ENCODE data around the gene ZDHHC7. TPM values are rescaled to one million over a fixed set of nuclear protein-coding genes. Genes with fewer than 3 reads are reported as not detected.

The ZDHHC7 gene
- total and polyA plus RNA-seq, 5 donors from 2014 or later = 26.0 to 42.6 (median 37.4) TPM

DNA sequence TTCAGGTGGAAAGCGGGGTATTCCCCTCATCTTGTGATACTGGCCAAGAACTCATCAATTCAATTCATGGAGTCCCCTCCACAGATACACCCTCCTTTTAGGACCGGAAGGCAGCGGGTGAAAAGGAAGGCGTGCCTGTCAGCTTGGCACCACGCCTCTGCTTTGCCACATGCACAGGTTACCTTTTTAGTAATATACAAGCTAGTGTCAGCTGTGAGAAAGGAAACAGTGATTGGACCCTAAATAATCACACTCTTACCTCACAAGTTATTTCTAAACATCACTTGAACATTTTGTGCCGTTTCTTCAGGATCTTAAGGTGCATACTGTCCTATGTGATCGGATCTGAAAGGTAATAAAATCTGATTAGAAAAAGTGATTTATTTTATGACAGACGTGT lies 15.7 kb downstream of the ZDHHC7 start:
- no peaks in the 10 kb centered on the region for H3K9me3 ChIP-seq (ENCODE audit: control insufficient read depth in 2 of 2, low read length in 2 of 2)
- Mint-ChIP-seq H3K9me3 (no peaks in the 10 kb centered on the region), H3K36me3 (peaks cover 24% of the 10 kb centered on the region), H3K4me3 (no peak overlapping the region), H3K27ac (peak overlapping the region; percentile 65 to 80 (median 65)), H3K27me3 (no peaks in the 10 kb centered on the region), H3K4me1 (peaks cover 13 to 32% (median 20%) of the 10 kb centered on the region in 4 donors)
- peak in 2 of 3 donors; percentile 19 to 64 for DNase-seq
- peaks cover 3% of the 10 kb centered on the region for H3K4me1 ChIP-seq (ENCODE audit: control insufficient read depth, insufficient read depth, low read length, poor library complexity, severe bottlenecking)
- ATAC-seq (ENCODE audit: low read depth in 2 of 2) = peak in 1 of 2 donors; percentile 81
- H3K4me3 ChIP-seq (ENCODE audit: low read depth, low read length) = no peak overlapping the region
- H3K27me3 ChIP-seq (ENCODE audit: control insufficient read depth, insufficient read depth, low read length) = no peaks in the 10 kb centered on the region
- peaks cover 37% of the 10 kb centered on the region for H3K36me3 ChIP-seq (ENCODE audit: control insufficient read depth, insufficient read depth, low read length)
- no peak overlapping the region for H3K27ac ChIP-seq (ENCODE audit: insufficient read depth, low read length, poor library complexity, severe bottlenecking)

- no peak overlapping the region for H3K27ac Mint-ChIP-seq
- H3K36me3 Mint-ChIP-seq = peaks cover 32% of the 10 kb centered on the region
- Histone ChIP-seq H3K4me3 (ENCODE audit: low read depth, low read length) (no peak overlapping the region), H3K4me1 (ENCODE audit: control insufficient read depth, insufficient read depth, low read length, poor library complexity, severe bottlenecking) (peaks cover 3% of the 10 kb centered on the region), H3K36me3 (ENCODE audit: control insufficient read depth, insufficient read depth, low read length) (peaks cover 53% of the 10 kb centered on the region), H3K27me3 (ENCODE audit: control insufficient read depth, insufficient read depth, low read length) (no peaks in the 10 kb centered on the region), H3K27ac (ENCODE audit: insufficient read depth, low read length, poor library complexity, severe bottlenecking) (no peak overlapping the region), H3K9me3 (ENCODE audit: control insufficient read depth in 2 of 2, low read length in 2 of 2) (no peaks in the 10 kb centered on the region)
- peaks cover 7 to 22% (median 14%) of the 10 kb centered on the region in 4 donors for H3K4me1 Mint-ChIP-seq
- H3K27me3 Mint-ChIP-seq = no peaks in the 10 kb centered on the region
- H3K9me3 Mint-ChIP-seq = no peaks in the 10 kb centered on the region
- H3K4me3 Mint-ChIP-seq = no peak overlapping the region
- no peak for DNase-seq
- ATAC-seq (ENCODE audit: low read depth in 2 of 2) = no peak
Measured at GRCh38 chr16:84993926-84994325, 17.4 kb downstream of the ZDHHC7 start.

- Histone ChIP-seq H3K4me1 (ENCODE audit: control insufficient read depth, insufficient read depth, low read length, poor library complexity, severe bottlenecking) (peaks cover 3% of the 10 kb centered on the region), H3K27ac (ENCODE audit: insufficient read depth, low read length, poor library complexity, severe bottlenecking) (no peak overlapping the region), H3K36me3 (ENCODE audit: control insufficient read depth, insufficient read depth, low read length) (peaks cover 63% of the 10 kb centered on the region), H3K27me3 (ENCODE audit: control insufficient read depth, insufficient read depth, low read length) (no peaks in the 10 kb centered on the region), H3K4me3 (ENCODE audit: low read depth, low read length) (no peak overlapping the region), H3K9me3 (ENCODE audit: control insufficient read depth in 2 of 2, low read length in 2 of 2) (no peaks in the 10 kb centered on the region)
- H3K27ac Mint-ChIP-seq = no peak overlapping the region
- no peaks in the 10 kb centered on the region for H3K27me3 Mint-ChIP-seq
- ATAC-seq (ENCODE audit: low read depth in 2 of 2) (no peak), DNase-seq (no peak)
- no peak overlapping the region for H3K4me3 Mint-ChIP-seq
- H3K9me3 Mint-ChIP-seq = no peaks in the 10 kb centered on the region
- peaks cover 7 to 20% (median 14%) of the 10 kb centered on the region in 4 donors for H3K4me1 Mint-ChIP-seq
- peaks cover 39% of the 10 kb centered on the region for H3K36me3 Mint-ChIP-seq
Measured at GRCh38 chr16:84992717-84993075, 18.6 kb downstream of the ZDHHC7 start.

- Histone ChIP-seq H3K36me3 (ENCODE audit: control insufficient read depth, insufficient read depth, low read length) (peaks cover 72% of the 10 kb centered on the region), H3K9me3 (ENCODE audit: control insufficient read depth in 2 of 2, low read length in 2 of 2) (no peaks in the 10 kb centered on the region), H3K4me3 (ENCODE audit: low read depth, low read length) (no peak overlapping the region), H3K27me3 (ENCODE audit: control insufficient read depth, insufficient read depth, low read length) (no peaks in the 10 kb centered on the region), H3K4me1 (ENCODE audit: control insufficient read depth, insufficient read depth, low read length, poor library complexity, severe bottlenecking) (no peaks in the 10 kb centered on the region), H3K27ac (ENCODE audit: insufficient read depth, low read length, poor library complexity, severe bottlenecking) (no peak overlapping the region)
- DNase-seq (no peak), ATAC-seq (ENCODE audit: low read depth in 2 of 2) (no peak)
- H3K27ac Mint-ChIP-seq = peak overlapping the region in 2 of 3 donors; percentile 52 to 60
- no peaks in the 10 kb centered on the region for H3K9me3 Mint-ChIP-seq
- H3K4me1 Mint-ChIP-seq = peaks cover 1 to 27% (median 16%) of the 10 kb centered on the region in 4 donors
- peaks cover 48% of the 10 kb centered on the region for H3K36me3 Mint-ChIP-seq
- H3K27me3 Mint-ChIP-seq = no peaks in the 10 kb centered on the region
- no peak overlapping the region for H3K4me3 Mint-ChIP-seq
Measured at GRCh38 chr16:84990782-84991181, 20.6 kb downstream of the ZDHHC7 start.

DNA sequence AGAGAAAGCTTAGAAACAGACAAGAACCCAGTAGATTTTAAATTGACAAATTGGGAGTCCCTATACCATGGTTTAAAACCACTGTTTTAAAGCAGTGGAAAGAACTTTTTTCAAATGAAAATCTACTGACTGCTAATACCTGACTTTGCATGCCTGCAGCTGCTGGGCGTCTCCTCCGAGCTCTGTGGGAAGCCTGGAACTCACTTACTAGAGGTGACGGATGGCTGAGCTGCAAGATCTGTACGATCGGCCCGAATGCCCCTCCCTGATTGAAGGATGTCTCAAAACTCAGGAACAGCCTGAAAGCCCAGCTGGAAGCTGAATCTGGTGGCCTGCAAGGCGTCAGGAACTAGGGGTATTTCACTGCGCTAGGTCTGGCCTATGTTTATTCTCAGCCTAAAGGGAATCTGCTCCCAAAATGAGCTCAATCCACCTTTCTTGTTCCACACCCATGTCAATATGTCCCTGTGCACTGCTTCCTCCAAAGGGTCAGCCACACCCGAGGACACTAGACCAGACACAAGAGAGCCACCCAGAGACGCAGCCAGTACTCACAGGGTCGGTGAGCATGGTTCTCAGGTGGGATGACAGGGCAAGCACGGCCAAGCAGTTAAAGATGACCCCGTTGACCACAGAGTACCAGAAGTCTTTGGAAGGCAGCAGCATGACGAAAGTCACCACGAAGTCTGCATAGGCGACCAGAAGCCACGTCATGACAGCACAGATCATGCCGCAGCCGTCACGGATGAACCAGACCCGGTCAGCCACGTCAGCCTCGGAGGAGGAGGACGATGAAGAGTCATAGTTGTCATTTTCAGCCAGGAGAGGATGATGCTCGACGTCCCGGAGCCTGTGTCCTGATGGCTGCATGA lies 21.4 kb downstream of the ZDHHC7 start:
- H3K9me3 Mint-ChIP-seq = no peaks in the 10 kb centered on the region
- H3K27me3 Mint-ChIP-seq = no peaks in the 10 kb centered on the region
- no peaks in the 10 kb centered on the region for H3K4me1 ChIP-seq (ENCODE audit: control insufficient read depth, insufficient read depth, low read length, poor library complexity, severe bottlenecking)
- no peaks in the 10 kb centered on the region for H3K27me3 ChIP-seq (ENCODE audit: control insufficient read depth, insufficient read depth, low read length)
- H3K4me3 ChIP-seq (ENCODE audit: low read depth, low read length) = no peak overlapping the region
- peaks cover 0 to 27% (median 11%) of the 10 kb centered on the region in 4 donors for H3K4me1 Mint-ChIP-seq
- H3K36me3 Mint-ChIP-seq = peaks cover 48% of the 10 kb centered on the region
- H3K36me3 ChIP-seq (ENCODE audit: control insufficient read depth, insufficient read depth, low read length) = peaks cover 70% of the 10 kb centered on the region
- ATAC-seq (ENCODE audit: low read depth in 2 of 2) = no peak
- H3K9me3 ChIP-seq (ENCODE audit: control insufficient read depth in 2 of 2, low read length in 2 of 2) = no peaks in the 10 kb centered on the region
- H3K27ac ChIP-seq (ENCODE audit: insufficient read depth, low read length, poor library complexity, severe bottlenecking) = no peak overlapping the region
- H3K4me3 Mint-ChIP-seq = no peak overlapping the region
- no peak for DNase-seq
- H3K27ac Mint-ChIP-seq = peak overlapping the region in 1 of 3 donors; percentile 52

DNA sequence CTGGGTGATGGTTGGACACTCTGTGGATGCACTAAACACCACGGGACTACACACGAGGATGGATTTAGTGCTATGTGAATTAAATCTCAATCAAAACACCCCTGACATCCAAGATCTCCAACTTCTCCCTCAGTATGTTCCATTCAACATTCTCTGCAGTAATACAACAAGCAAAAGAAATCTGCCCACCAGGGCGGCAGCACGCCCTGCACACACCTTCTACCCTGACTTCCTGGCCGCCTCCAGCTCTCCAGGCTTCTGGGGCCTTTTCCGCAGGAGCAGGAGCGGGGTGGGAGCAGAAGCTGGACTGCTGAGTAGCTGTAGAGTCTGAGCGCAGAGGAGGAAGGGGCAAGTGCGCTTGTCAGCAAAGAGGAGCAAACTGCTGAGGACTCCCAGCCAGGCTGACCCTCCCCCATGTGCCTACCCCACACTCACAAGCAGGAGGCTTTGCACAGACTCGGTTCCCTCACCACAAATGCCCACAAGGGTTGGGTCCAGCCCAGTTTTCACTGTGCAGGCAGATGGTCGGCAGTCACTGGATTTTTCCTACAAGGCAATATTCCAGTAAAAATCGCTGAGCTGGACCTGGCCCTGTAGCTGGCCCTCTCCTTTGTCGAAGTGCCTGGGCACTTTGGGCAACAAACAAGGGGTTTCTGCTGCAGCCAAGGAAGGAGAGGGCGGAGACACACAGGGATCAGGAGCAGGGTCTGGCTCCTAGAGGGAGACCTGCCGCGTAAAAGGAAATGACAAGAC lies 22.8 kb downstream of the ZDHHC7 start:
- no peaks in the 10 kb centered on the region for H3K27me3 Mint-ChIP-seq
- no peak overlapping the region for H3K4me3 Mint-ChIP-seq
- H3K4me1 Mint-ChIP-seq = peaks cover 0 to 21% (median 8%) of the 10 kb centered on the region in 4 donors
- no peak overlapping the region for H3K27ac ChIP-seq (ENCODE audit: insufficient read depth, low read length, poor library complexity, severe bottlenecking)
- no peaks in the 10 kb centered on the region for H3K9me3 ChIP-seq (ENCODE audit: control insufficient read depth in 2 of 2, low read length in 2 of 2)
- no peak overlapping the region for H3K27ac Mint-ChIP-seq
- H3K9me3 Mint-ChIP-seq = no peaks in the 10 kb centered on the region
- H3K36me3 ChIP-seq (ENCODE audit: control insufficient read depth, insufficient read depth, low read length) = peaks cover 64% of the 10 kb centered on the region
- peaks cover 44% of the 10 kb centered on the region for H3K36me3 Mint-ChIP-seq
- ATAC-seq (ENCODE audit: low read depth in 2 of 2) = no peak
- H3K4me1 ChIP-seq (ENCODE audit: control insufficient read depth, insufficient read depth, low read length, poor library complexity, severe bottlenecking) = no peaks in the 10 kb centered on the region
- no peak for DNase-seq
- H3K27me3 ChIP-seq (ENCODE audit: control insufficient read depth, insufficient read depth, low read length) = no peaks in the 10 kb centered on the region
- H3K4me3 ChIP-seq (ENCODE audit: low read depth, low read length) = no peak overlapping the region

- no peaks in the 10 kb centered on the region for H3K9me3 Mint-ChIP-seq
- H3K9me3 ChIP-seq (ENCODE audit: control insufficient read depth in 2 of 2, low read length in 2 of 2) = no peaks in the 10 kb centered on the region
- no peaks in the 10 kb centered on the region for H3K4me1 ChIP-seq (ENCODE audit: control insufficient read depth, insufficient read depth, low read length, poor library complexity, severe bottlenecking)
- H3K4me3 Mint-ChIP-seq = no peak overlapping the region
- H3K4me1 Mint-ChIP-seq = peaks cover 0 to 21% (median 8%) of the 10 kb centered on the region in 4 donors
- H3K27ac Mint-ChIP-seq = peak overlapping the region in 2 of 3 donors; percentile 11 to 80
- ATAC-seq (ENCODE audit: low read depth in 2 of 2) (no peak), DNase-seq (no peak)
- H3K36me3 ChIP-seq (ENCODE audit: control insufficient read depth, insufficient read depth, low read length) = peaks cover 59% of the 10 kb centered on the region
- H3K27me3 ChIP-seq (ENCODE audit: control insufficient read depth, insufficient read depth, low read length) = no peaks in the 10 kb centered on the region
- H3K27me3 Mint-ChIP-seq = no peaks in the 10 kb centered on the region
- H3K27ac ChIP-seq (ENCODE audit: insufficient read depth, low read length, poor library complexity, severe bottlenecking) = no peak overlapping the region
- H3K36me3 Mint-ChIP-seq = peaks cover 47% of the 10 kb centered on the region
- H3K4me3 ChIP-seq (ENCODE audit: low read depth, low read length) = no peak overlapping the region
Measured at GRCh38 chr16:84986879-84987278, 24.5 kb downstream of the ZDHHC7 start.
